Muscle of leg (tissue), 11 donors: ENCODE measurements around the gene CRYBA2. TPM values are rescaled to one million over a fixed set of nuclear protein-coding genes. Genes with fewer than 3 reads are reported as not detected.

Experiments
- DNase-seq: peaks from one replicate; pipeline ENCODE4 v3.0.0; 2013
- H3K27ac ChIP-seq: one replicate; pipeline ENCODE4 v1.5.1; 2013; ENCODE audit warnings: mild to moderate bottlenecking, low read length, control low read depth
- H3K27me3 ChIP-seq: one replicate; pipeline ENCODE4 v1.6.1; 2013; ENCODE audit warnings: low read length; ENCODE audit not compliant: control insufficient read depth, insufficient read depth
- H3K36me3 ChIP-seq: one replicate; pipeline ENCODE4 v1.6.1; 2013; ENCODE audit warnings: low read length; ENCODE audit not compliant: control insufficient read depth, insufficient read depth
- H3K4me1 ChIP-seq: one replicate; pipeline ENCODE4 v1.6.1; 2013; ENCODE audit warnings: low read length; ENCODE audit not compliant: control insufficient read depth, insufficient read depth
- H3K4me3 ChIP-seq: one replicate; pipeline ENCODE4 v1.5.1; 2013; ENCODE audit warnings: low read length, control low read depth
- H3K9me3 ChIP-seq: replicated peaks from 2 replicates; pipeline ENCODE4 v1.6.1; 2013; ENCODE audit warnings: low read depth, low read length; ENCODE audit not compliant: control insufficient read depth
- WGBS: methylation state at CpG from one replicate; pipeline ENCODE4 v1.1.5; 2013; ENCODE audit warnings: missing lambda C conversion rate; ENCODE audit not compliant: insufficient coverage; 5-methylcytosine and 5-hydroxymethylcytosine counted together
- polyA plus RNA-seq, 8 donors: library from polyadenylated mRNA; unstranded; fragments of 120-200 nt; gene quantifications; one replicate each; pipeline versions ENCODE4 v1.2.1 to v1.2.3, GENCODE V29; 2013; ENCODE audit warnings: inconsistent platforms in 1 of 8, low replicate concordance in 1 of 8; ENCODE audit not compliant: insufficient read length in 8 of 8, insufficient read depth in 1 of 8
- total RNA-seq: library from RNA; stranded (reverse); fragments of 120-200 nt; gene quantifications from one replicate; pipeline ENCODE4 v1.2.4, GENCODE V29; 2013

Gene CRYBA2
- total and polyA plus RNA-seq, 9 donors = not detected

GRCh38 chr2:219031005-219031738 is 38.0 kb upstream of the CRYBA2 start:
- H3K4me1 ChIP-seq = no peaks in the 10 kb centered on the region
- no peak overlapping the region for H3K27ac ChIP-seq
- WGBS = 71% methylated on average over 18 of the region's 21 CpGs
- no peaks in the 10 kb centered on the region for H3K36me3 ChIP-seq
- H3K4me3 ChIP-seq = no peak overlapping the region
- H3K9me3 ChIP-seq = no peaks in the 10 kb centered on the region
- H3K27me3 ChIP-seq = peaks cover 27% of the 10 kb centered on the region
- no peak for DNase-seq

- Histone ChIP-seq H3K9me3 (no peaks in the 10 kb centered on the region), H3K4me3 (no peak overlapping the region), H3K27me3 (peaks cover 29% of the 10 kb centered on the region), H3K4me1 (no peaks in the 10 kb centered on the region), H3K27ac (no peak overlapping the region), H3K36me3 (no peaks in the 10 kb centered on the region)
- 68% methylated on average over 15 of the region's 16 CpGs for WGBS
- no peak for DNase-seq
Measured at GRCh38 chr2:219030177-219030940, 37.1 kb upstream of the CRYBA2 start.

GRCh38 chr2:219029829-219030165 is 36.6 kb upstream of the CRYBA2 start:
- H3K36me3 ChIP-seq = no peaks in the 10 kb centered on the region
- H3K27me3 ChIP-seq = peaks cover 29% of the 10 kb centered on the region
- no peak overlapping the region for H3K4me3 ChIP-seq
- H3K27ac ChIP-seq = no peak overlapping the region
- DNase-seq = peak; percentile 68
- H3K9me3 ChIP-seq = no peaks in the 10 kb centered on the region
- 63% methylated on average over 7 of the region's 9 CpGs for WGBS
- no peaks in the 10 kb centered on the region for H3K4me1 ChIP-seq

GRCh38 chr2:219028996-219029828 is 36.0 kb upstream of the CRYBA2 start:
- WGBS = 72% methylated on average over 10 of the region's 13 CpGs

GRCh38 chr2:219028141-219028540 is 34.9 kb upstream of the CRYBA2 start:
- no peaks in the 10 kb centered on the region for H3K4me1 ChIP-seq
- DNase-seq = no peak
- H3K36me3 ChIP-seq = no peaks in the 10 kb centered on the region
- 61% methylated on average over 5 of the region's 5 CpGs for WGBS
- H3K9me3 ChIP-seq = no peaks in the 10 kb centered on the region
- no peak overlapping the region for H3K4me3 ChIP-seq
- peaks cover 29% of the 10 kb centered on the region for H3K27me3 ChIP-seq
- H3K27ac ChIP-seq = no peak overlapping the region

More at GRCh38 chr2:219028996-219029828, 36.0 kb upstream of the CRYBA2 start:
- Histone ChIP-seq H3K36me3 (no peaks in the 10 kb centered on the region), H3K9me3 (no peaks in the 10 kb centered on the region), H3K27ac (no peak overlapping the region), H3K4me3 (no peak overlapping the region), H3K4me1 (no peaks in the 10 kb centered on the region), H3K27me3 (peaks cover 29% of the 10 kb centered on the region)
- no peak for DNase-seq

- peaks cover 27% of the 10 kb centered on the region for H3K27me3 ChIP-seq
- H3K36me3 ChIP-seq = no peaks in the 10 kb centered on the region
- H3K4me1 ChIP-seq = no peaks in the 10 kb centered on the region
- no peak for DNase-seq
- no peak overlapping the region for H3K4me3 ChIP-seq
- 89% methylated on average over 20 of the region's 22 CpGs for WGBS
- no peaks in the 10 kb centered on the region for H3K9me3 ChIP-seq
- no peak overlapping the region for H3K27ac ChIP-seq
Measured at GRCh38 chr2:219027511-219028055, 34.4 kb upstream of the CRYBA2 start.

- no peak overlapping the region for H3K4me3 ChIP-seq
- H3K36me3 ChIP-seq = no peaks in the 10 kb centered on the region
- no peak for DNase-seq
- H3K4me1 ChIP-seq = no peaks in the 10 kb centered on the region
- no peak overlapping the region for H3K27ac ChIP-seq
- peaks cover 22% of the 10 kb centered on the region for H3K27me3 ChIP-seq
- H3K9me3 ChIP-seq = no peaks in the 10 kb centered on the region
- WGBS = 58% methylated on average over 6 of the region's 7 CpGs
Measured at GRCh38 chr2:219026946-219027345, 33.7 kb upstream of the CRYBA2 start.

GRCh38 chr2:219025637-219026585 is 32.7 kb upstream of the CRYBA2 start:
- H3K27ac ChIP-seq = no peak overlapping the region
- no peaks in the 10 kb centered on the region for H3K4me1 ChIP-seq
- H3K9me3 ChIP-seq = no peaks in the 10 kb centered on the region
- 79% methylated on average over 12 of the region's 18 CpGs for WGBS
- no peaks in the 10 kb centered on the region for H3K36me3 ChIP-seq
- DNase-seq = no peak
- no peak overlapping the region for H3K4me3 ChIP-seq
- peaks cover 24% of the 10 kb centered on the region for H3K27me3 ChIP-seq

GRCh38 chr2:219024059-219024458 is 30.8 kb upstream of the CRYBA2 start:
- Histone ChIP-seq H3K9me3 (no peaks in the 10 kb centered on the region), H3K27ac (no peak overlapping the region), H3K36me3 (no peaks in the 10 kb centered on the region), H3K27me3 (peaks cover 23% of the 10 kb centered on the region), H3K4me3 (no peak overlapping the region), H3K4me1 (no peaks in the 10 kb centered on the region)
- WGBS = 77% methylated on average over 6 of the region's 11 CpGs
- DNase-seq = no peak
